C4-2B (cell line): ENCODE measurements around the gene JOSD2.

Experiments used
- H3K27ac ChIP-seq: fragments of 450-650 bp; 2 replicates; pipeline ENCODE4 v1.5.1; 2017
- ZFX ChIP-seq: fragments of 450-650 bp; IDR thresholded peaks from 2 replicates; pipeline ENCODE4 v1.6.1; 2017
- TF ChIP-seq, protein P1 (sequence below): fragments of 450-650 bp; conservative IDR thresholded peaks from 2 replicates; pipeline ENCODE4 v1.5.1; 2017; ENCODE audit warnings: mild to moderate bottlenecking

Gene JOSD2

DNA sequence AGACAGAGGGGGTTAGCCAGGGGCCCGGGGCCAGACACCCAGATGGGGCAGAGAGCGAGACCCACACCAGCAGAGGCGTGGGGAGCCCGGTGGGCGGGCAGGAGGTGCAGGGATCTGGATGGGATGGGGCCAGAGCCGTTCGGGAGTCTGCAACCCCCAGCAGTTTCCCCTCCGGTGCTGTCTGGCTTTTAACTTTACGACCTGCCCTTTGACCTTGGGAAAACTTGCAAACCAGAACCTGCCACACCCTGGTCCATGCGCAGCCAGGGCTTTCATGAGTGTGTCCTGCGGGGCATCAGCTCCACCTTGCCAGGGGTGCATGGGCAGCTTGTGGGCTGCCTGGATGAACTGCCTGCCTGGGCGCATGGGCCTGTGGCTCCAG lies 9.8 kb downstream of the JOSD2 start:
- TF ChIP-seq, protein P1, sequence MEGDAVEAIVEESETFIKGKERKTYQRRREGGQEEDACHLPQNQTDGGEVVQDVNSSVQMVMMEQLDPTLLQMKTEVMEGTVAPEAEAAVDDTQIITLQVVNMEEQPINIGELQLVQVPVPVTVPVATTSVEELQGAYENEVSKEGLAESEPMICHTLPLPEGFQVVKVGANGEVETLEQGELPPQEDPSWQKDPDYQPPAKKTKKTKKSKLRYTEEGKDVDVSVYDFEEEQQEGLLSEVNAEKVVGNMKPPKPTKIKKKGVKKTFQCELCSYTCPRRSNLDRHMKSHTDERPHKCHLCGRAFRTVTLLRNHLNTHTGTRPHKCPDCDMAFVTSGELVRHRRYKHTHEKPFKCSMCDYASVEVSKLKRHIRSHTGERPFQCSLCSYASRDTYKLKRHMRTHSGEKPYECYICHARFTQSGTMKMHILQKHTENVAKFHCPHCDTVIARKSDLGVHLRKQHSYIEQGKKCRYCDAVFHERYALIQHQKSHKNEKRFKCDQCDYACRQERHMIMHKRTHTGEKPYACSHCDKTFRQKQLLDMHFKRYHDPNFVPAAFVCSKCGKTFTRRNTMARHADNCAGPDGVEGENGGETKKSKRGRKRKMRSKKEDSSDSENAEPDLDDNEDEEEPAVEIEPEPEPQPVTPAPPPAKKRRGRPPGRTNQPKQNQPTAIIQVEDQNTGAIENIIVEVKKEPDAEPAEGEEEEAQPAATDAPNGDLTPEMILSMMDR: no peak
- no peak for TF ChIP-seq ZFX
- no peak overlapping the region for H3K27ac ChIP-seq

DNA sequence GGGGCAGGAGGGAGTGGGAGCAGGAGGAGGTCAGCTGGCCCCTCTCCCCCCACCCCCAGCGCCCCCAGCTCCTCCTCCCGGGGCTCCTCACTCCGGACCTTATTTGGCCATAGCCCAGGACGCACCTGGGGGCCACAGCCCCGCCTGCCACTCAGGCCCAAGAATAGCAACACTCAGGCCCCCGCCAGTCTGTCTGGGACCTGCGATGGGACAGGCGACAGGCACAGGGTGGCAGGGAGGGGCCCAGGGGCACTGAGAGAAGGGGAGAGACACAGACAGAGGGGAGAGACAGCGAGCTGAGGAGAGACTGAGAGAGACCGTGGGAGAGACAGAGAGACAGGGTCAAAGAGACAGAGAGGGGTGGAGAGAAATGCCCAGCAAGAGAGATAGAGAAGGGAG lies 10.2 kb downstream of the JOSD2 start:
- TF ChIP-seq, protein P1: no peak
- TF ChIP-seq ZFX: no peak
- H3K27ac ChIP-seq: no peak overlapping the region

DNA sequence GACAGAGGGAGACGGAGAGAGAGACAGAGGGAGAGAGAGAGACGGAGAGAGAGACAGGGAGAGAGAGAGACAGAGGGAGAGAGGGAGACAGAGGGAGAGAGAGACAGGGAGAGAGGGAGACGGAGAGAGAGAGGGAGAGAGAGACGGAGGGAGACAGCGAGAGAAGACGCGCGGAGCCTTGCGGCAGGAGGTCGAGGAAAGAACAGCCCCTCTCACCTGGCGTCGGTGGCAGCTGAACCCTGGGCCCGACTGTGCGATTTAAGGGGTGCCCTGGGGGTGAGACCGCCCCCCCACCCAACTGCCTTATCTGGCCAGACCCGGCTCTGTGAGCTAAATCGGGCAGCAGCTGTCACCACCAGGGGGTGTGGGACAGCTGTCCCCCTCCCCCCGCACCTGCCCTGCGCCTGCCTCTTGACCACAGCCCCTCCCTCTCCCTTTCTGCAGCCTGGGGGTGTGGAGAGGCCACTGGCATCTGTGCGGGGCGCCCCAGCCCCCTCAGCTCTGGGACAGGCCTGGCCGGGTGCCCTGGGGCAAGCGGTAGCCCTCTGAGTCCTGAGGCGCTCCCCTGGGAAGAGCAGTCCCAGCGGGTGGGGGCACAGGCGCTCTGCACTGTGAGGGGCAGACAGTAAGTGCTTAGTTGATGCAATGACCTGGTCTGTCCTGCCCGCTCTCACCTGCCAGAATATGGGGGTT lies 10.8 kb downstream of the JOSD2 start:
- no peak for TF ChIP-seq ZFX
- TF ChIP-seq, protein P1: no peak; the same call in 1 of the 2 replicates
- H3K27ac ChIP-seq: no peak overlapping the region

DNA sequence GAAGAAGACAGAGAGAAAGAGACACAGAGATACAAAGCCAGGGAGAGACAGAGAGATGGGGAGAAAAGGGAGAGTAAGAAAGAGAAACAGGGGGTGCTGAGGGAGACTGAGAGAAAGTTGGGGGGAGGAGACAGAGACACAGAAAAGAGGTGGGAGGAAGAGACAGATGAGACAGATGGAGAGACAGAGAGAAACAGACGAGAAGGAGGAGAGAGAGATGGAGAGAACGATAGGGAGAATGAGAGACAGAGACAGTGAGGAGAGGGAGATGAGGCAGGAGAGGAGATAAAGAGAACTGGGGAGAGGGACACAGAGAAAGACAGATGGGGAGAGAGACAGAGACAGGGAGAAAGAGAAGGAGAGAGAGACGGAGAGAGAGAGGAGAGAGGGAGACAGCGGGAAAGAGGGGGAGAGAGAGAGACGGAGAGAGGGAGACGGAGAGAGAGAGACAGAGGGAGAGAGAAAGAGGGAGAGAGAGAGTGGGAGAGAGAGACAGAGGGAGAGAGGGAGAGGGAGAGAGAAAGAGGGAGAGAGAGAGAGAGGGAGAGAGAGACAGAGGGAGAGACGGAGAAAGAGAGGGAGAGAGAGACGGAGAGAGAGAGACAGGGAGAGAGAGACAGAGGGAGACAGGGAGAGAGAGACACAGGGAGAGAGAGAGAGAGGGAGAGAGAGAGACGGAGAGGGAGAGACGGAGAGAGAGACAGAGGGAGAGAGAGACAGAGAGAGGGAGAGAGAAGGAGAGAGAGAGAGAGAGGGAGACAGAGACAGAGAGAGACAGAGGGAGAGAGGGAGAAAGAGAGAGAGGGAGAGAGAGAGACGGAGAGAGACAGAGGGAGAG lies 12.6 kb downstream of the JOSD2 start:
- H3K27ac ChIP-seq: no peak overlapping the region

DNA sequence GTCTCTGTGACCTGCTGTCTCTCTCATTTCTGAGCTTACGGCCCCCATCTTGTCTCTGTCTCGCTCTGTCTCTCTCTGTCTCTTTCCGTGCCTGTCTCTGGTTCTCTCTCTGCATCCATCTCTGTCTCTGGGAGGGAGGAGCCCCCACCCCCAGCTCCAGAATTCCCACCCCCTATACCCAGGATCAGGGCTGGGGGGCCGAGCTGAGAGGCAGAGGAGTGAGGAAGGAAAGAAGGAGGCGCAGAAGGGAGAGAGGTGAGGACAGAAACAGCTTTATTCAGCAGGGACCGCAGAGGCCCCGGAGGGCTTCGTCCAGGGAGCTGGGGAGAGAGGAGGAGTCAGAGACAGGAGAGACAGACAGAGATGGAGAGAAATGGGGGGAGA lies 14.0 kb downstream of the JOSD2 start:
- TF ChIP-seq, protein P1: no peak
- no peak for TF ChIP-seq ZFX
- H3K27ac ChIP-seq: no peak overlapping the region

More for the DNA sequence above, 12.6 kb downstream of the JOSD2 start:
- no peak for TF ChIP-seq ZFX
- TF ChIP-seq, protein P1: no peak

DNA sequence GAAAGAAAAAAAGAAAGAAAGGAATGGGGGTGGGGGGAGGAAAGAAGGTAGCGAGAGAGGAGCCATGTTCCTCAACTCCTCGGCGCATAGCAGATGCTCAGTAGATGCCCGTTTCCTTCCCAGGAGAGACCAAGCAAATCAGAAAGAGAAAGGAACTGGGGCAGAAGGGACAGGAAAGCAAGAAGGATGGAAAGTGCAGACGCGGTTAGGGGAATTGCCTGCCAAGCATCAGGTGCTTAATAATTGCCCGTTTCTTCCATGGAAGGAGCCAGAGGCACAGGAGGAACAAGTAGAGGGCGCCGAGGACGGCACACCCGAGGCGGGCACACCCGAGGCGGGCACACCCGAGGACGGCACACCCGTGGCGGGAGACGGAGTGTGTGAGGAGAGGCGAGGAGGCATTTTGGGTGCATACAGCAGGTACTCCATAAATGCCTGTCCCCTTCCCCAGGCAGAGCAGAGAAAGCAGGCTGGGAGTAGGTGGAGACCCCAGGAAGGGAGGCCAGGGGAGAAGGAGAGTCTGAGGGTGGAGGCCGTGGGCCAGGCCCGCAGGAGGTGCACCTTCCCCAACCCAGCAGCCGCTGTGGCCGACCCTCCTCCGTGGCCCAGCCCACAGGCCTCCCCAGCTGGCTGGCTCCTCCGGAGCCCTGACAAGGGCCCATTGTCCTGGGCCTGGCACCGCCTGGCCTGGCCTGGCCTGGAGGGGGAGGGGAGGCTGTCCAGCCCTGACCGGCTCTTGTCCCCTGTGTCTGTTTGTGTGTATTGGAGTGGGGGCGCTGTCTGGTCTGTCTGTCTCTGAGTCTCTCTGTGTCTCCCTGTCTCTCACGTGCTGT lies 14.6 kb downstream of the JOSD2 start:
- TF ChIP-seq ZFX: no peak
- TF ChIP-seq, protein P1: no peak
- H3K27ac ChIP-seq: no peak overlapping the region
